Endometrial microvascular endothelial cells (primary cell): ENCODE measurements around the gene TTLL5. TPM values are rescaled to one million over a fixed set of nuclear protein-coding genes. Genes with fewer than 3 reads are reported as not detected.
"Not testable (repeated sequence)": the region's sequence is repeated elsewhere in the genome, so short reads cannot be mapped to it uniquely, and the experiment has no call there.

Experiments
- in situ Hi-C: cut with HindIII; loops from 2 replicates; pipeline ENCODE4 v1.10.0; 2017; ENCODE audit warnings: low sequenced_read_pairs, low pct_unique_long_range_greater_than_20kb; ENCODE audit errors: inconsistent ontology term
- total RNA-seq: library from RNA; depleted of rRNA; stranded (reverse); fragments of >200 nt; gene quantifications from one replicate; pipeline ENCODE4 v1.2.3, GENCODE V29; 2015; ENCODE audit errors: inconsistent ontology term

The TTLL5 gene
- total RNA-seq, 1 donor from 2014 or later = 53.8 TPM

DNA sequence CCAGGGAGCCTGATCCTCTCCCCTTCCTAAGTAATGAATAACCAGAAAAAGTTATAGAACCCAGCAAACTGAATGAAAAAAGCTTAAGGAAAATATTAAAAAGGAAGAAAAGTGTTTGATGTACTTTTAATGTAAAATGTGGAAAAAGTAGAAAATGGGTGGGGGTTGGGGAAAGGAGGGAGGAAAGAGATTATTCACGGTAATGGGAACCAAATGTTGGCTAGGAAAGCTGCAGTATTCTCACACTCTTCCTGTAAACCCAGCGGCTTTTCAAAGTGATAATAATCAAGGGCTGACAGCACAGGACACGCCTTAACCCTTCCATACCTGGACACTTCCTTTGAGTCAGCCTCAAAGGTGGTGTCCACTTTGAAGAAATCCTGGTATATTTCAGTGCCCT, 181.5 kb downstream of the TTLL5 start:
- in situ Hi-C loops = no loop called here

DNA sequence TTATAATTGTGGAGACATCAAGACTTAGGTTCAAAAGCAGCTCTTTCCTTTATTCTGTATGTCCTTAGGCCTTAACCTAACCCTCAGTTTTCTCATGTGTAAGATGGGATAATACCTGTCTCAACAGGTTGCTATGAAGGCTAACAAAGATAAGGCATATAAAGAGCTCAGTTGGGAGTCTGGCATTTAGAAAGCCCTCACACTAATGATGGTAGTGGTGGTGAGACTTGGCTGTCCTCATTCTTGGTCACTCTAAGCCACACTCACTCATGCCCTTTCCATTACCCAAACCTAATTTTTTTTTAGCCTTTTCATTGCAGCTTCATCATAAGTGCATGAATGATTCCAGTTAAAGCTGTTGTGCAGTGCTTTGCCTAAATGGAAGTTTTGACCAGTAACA, 183.4 kb downstream of the TTLL5 start:
- in situ Hi-C loops = no loop called here

DNA sequence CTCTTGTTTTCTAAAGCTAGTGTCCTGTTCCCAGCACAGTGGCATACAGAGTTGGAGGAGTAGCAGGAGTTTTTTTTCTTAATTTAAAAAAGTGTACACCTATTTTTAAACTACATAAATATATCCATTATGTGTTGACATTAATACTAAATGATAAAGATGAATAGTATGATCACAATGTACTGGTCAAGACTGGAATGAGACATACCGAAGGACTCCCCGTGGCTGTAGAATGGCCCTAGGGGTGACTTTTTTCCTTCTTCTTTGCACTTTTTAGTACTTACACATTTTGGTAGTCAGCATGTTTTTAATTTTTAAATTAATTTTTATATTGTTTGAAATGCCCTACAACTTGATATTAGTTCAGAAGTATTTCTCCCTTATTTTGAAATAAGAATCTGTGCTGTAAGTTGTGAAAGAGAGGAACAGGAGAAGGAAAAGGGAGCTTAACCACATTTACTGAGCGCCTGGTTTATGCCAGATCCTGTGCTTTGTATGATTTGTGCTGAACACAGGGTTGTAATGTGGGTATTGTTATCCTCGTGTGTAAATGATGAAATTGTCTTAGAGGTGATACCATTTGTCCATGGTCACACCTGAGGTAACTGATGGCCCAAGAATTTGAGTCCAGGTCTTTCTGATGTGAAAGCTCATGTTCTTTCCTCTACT, 184.2 kb downstream of the TTLL5 start:
- in situ Hi-C loops = no loop called here

DNA sequence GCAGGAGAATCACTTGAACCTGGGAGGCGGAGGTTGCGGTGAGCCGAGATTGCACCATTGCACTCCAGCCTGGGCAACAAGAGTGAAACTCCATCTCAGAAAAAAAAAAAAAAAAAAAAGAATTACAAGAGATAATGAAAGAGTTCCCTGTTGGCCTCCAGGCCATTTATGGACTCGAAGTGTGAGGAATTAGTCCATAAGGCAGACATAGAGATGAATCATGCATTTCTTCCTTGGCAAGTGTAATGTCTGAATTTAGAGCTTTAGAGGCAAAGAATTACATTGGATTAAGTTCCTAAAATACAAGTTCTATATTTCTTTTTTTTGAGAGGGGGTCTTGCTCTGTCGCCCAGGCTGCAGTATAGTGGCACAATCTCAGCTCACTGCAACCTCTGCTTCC, 185.6 kb downstream of the TTLL5 start:
- in situ Hi-C loops = not testable (repeated sequence)

- in situ Hi-C loops = no loop called here
Measured at GRCh38 chr14:75847584-75847983, 186.5 kb downstream of the TTLL5 start.

- in situ Hi-C loops = no loop called here
Measured at GRCh38 chr14:75848167-75848913, 187.3 kb downstream of the TTLL5 start.

GRCh38 chr14:75849300-75849895, 188.4 kb downstream of the TTLL5 start:
- in situ Hi-C loops = no loop called here

DNA sequence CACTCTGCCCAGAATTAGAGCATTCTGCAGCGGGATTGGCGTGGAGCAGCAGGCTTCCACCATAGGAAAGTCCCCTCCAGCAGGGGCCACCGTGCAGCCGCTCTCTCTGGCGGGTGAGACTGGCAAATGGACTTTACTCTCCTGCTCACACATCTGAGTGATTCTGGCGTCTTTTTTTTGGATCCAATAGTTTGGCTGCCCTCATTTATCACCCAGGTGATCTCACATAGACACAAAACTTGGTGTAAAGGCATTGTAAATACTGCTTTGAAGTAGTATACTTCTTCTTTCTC, 190.5 kb downstream of the TTLL5 start:
- in situ Hi-C loops = no loop called here

DNA sequence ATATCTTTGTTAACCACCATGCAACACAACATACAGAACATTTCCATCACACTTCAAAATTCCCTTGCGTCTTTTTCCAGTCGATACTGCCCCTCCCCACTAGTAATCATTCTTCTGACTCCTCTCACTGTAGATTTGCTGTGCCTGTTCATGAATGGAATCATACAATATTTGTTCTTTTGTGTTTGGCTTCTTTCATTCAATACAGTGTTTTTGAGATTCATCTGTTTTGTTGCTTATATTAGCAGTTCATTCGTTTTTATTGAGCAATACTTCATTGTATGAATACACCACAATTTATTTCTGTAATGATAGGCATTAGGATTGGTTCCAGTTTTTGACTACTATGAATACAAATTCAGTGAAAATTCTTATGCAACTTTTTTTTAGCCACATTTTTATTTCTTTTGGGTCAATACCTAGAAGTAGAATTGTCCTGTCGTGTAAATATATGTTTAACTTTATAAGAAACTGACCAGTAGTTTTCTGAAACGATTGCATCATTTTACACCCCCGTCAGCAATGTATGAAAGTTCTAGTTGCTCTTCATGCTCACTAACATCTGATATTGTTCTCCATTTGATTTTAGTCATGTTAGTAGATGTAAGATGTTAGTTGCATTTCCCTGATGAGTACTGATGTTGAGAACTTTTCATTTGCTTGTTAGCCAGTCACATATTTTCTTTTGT, 193.2 kb downstream of the TTLL5 start:
- in situ Hi-C loops = no loop called here

DNA sequence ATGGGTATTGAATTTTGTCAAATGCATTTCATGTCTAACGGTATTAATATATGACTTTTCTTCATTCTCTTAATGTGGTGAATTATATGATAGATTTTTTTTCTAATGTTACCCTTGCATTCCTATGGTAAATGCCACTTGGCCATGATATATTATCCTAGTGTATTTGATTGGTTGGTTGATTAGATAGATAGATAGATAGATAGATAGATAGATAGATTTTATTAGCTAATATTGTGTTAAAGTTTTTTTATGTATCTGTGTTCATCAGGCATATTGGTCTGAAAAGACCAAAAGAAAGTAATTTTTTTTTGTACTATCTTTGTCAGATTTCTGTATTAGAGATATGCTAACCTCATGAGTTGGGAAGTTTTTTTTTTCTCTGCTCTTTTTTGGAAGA, 196.2 kb downstream of the TTLL5 start:
- in situ Hi-C loops = no loop called here

- in situ Hi-C loops = no loop called here
Measured at GRCh38 chr14:75858362-75858761, 197.3 kb downstream of the TTLL5 start.

DNA sequence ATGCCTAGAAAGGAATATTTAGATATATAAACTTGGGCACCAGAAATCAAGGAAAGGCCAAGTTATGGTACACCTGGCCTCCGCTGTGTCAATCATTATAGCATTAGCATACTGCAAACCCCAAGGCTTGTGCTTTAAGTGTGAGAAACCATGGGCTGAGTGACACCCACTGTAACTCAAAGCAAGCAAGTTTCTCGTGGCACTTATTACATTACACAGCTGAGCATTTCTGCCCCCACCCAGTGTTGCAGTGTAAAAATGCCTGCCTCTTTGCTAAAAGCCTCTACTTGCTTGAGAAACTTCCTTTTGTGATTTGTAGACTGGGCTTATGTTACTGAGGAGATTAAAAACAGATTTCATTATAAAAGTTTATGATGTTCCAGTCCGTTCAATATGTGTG, 198.7 kb downstream of the TTLL5 start:
- in situ Hi-C loops = no loop called here

DNA sequence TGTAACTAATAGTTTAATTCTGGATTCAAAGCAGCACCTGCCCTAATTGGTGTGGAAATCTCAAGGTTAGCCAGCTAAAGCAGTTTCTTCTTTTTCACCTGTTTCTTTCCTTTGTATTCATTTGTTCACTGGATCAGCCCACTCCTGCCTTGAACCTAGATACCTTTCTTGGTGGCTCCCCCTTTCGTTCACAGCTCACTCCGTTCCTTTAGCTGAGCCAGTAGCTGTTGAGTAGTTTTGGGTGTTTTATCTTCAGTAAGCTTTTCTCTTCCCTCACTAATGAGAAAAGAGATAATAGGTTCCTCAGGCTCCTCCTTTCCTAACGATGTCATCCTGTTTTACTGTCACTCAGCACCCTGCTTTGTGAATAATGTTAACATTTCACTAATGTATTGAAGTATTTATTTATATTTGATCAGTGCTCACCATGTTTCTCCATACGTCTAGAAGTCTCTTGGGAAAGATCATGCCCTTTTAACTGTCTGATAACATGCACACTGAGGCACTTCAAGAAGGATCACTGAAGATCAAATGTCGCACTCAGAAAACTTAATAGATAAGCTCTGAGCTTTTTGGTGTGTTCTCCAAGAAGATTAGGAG, 199.6 kb downstream of the TTLL5 start:
- in situ Hi-C loops = no loop called here

DNA sequence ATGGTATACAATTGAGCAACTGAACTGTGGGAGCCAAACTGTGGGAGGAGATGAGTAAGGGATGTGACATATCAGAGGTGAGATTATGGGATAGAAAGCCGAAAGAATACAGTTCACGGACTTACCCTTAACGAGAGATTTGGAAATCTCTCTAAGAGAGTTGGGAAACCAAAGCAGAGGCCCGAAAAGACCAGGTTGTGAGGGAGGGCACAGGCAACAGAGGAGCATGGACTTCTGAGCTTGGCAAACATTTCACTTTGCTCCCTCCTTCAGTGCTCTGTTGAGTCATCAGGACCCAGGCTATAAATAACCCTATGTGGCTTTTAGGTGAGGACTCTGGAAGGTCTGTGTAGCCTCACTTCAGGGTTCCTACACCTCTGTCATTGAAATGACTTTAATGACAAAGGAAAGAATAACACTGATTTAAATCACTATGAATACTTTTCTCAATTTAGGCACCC, 200.1 kb downstream of the TTLL5 start:
- in situ Hi-C loops = no loop called here

DNA sequence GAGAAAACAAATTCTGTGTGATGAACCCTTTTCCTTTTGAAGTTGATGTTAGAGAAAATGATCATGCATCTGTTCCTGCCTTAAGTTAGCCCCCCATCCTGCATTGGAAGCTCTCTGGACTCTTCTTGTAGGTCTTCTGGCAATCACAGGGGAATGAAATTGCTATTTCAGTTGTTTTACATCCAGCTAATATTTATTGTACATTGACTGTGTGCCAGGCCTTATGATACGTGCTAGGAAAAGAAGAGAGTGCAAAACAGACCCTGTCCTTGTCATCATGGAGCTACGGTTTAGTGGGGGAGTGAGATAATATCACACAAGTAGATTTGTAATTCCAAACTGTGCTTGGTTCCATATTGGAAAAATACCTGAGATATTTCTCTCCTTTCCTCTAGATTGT, 202.2 kb downstream of the TTLL5 start:
- in situ Hi-C loops = no loop called here

DNA sequence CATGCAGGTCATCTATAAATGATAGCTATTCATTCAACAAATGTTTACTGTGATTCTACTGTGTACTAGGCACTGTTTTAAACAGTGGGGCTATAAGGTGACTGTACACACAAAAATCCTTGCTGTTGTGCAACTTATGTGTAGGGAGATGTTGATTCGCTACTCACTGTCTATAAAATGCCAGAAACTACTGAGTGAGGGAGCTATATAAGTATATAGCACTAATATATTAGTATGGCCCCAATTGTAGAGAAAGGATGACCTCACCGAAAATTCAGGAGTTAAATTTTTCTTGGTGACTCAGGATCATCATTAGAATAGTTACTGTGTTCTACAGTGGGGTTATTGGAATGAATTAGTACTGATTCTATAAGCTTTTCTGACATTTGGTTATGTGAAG, 203.3 kb downstream of the TTLL5 start:
- in situ Hi-C loops = no loop called here

GRCh38 chr14:75865531-75865930, 204.5 kb downstream of the TTLL5 start:
- in situ Hi-C loops = no loop called here

DNA sequence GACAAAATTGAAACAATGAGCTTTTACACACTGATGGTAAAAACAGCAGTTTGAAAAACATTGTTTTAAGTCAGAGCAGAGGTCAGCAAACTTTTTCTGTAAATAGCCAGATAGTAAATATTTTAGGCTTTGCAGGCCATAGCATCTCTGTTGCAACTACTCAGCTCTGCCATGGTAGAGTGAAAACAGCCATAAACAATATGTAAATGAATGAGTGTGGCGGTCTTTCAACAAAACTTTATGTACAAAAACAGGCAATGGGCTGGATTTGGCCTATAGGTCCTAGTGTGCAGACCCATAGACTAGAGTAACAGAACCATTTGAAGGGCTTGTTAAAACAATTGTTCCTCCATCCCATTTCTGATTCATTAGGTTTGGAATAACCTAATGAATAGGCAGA, 205.9 kb downstream of the TTLL5 start:
- in situ Hi-C loops = no loop called here

- in situ Hi-C loops = no loop called here
Measured at GRCh38 chr14:75871181-75871880, 210.3 kb downstream of the TTLL5 start.
